ENCODE results near the gene MAFF. TPM values are rescaled to one million over a fixed set of nuclear protein-coding genes. Genes with fewer than 3 reads are reported as not detected.

Gene MAFF
- total RNA-seq, 1 experiment from 2014 or later = 4.6 TPM

GRCh38 chr22:38202437-38203089 is 769 bp downstream of the MAFF start (continued):
- TF ChIP-seq ZMAT4 (CRISPR knock-in tag; IDR thresholded peaks at IDR 0.05) (no peak), EMX1 (CRISPR knock-in tag; IDR thresholded peaks at IDR 0.05) (no peak), CREM (CRISPR knock-in tag; IDR thresholded peaks at IDR 0.05) (no peak), NFYB (CRISPR knock-in tag; conservative IDR thresholded peaks at IDR 0.05; ENCODE audit: low read depth) (no peak), NFATC4 (CRISPR knock-in tag; IDR thresholded peaks at IDR 0.05) (no peak), ARID4B (CRISPR knock-in tag; IDR thresholded peaks at IDR 0.05; ENCODE audit: borderline replicate concordance) (no peak), E2F5 (CRISPR knock-in tag; IDR thresholded peaks at IDR 0.05) (0 out of 2 replicates have a peak, but pooled peaks have one; percentile 42), ATF6 (CRISPR knock-in tag; IDR thresholded peaks at IDR 0.05) (no peak), NR3C1 (CRISPR knock-in tag; conservative IDR thresholded peaks at IDR 0.05; ENCODE audit: low read depth) (no peak), PRRX2 (CRISPR knock-in tag; IDR thresholded peaks at IDR 0.05) (no peak), NR2C2 (CRISPR knock-in tag; IDR thresholded peaks at IDR 0.05) (no peak), FOXP4 (CRISPR knock-in tag; IDR thresholded peaks at IDR 0.05) (no peak), PRDM15 (CRISPR knock-in tag; IDR thresholded peaks at IDR 0.05) (peak; percentile 18; the same call in 1 of the 2 replicates), FOXK1 (CRISPR knock-in tag; IDR thresholded peaks at IDR 0.05) (peak; percentile 68; the same call in 1 of the 2 replicates), ZBTB21 (CRISPR knock-in tag; IDR thresholded peaks at IDR 0.05; ENCODE audit: borderline replicate concordance) (no peak), USF2 (CRISPR knock-in tag; IDR thresholded peaks at IDR 0.05) (peak; percentile 91), ATF3 (CRISPR knock-in tag; conservative IDR thresholded peaks at IDR 0.05) (no peak), CREB1 (CRISPR knock-in tag; IDR thresholded peaks at IDR 0.05) (no peak), USF1 (CRISPR knock-in tag; IDR thresholded peaks at IDR 0.05) (peak; percentile 88), CTCF (IDR thresholded peaks at IDR 0.05) (no peak)
